CD14-positive monocyte (primary cell): ENCODE results near the gene PPIG. TPM values are rescaled to one million over a fixed set of nuclear protein-coding genes. Genes with fewer than 3 reads are reported as not detected.

Source experiments
- DNase-seq, 3 donors: peaks; one replicate each; pipeline ENCODE4 v3.0.0-alpha.2; 2011 to 2022
- H2AFZ ChIP-seq: 2 replicates; pipeline ENCODE4 v1.6.0; 2012; ENCODE audit warnings: mild to moderate bottlenecking, low read depth, low read length, inconsistent platforms; ENCODE audit not compliant: insufficient read depth, poor library complexity, severe bottlenecking
- H3K27ac ChIP-seq, 2 donors: 1 replicate in 1 of 2; 2 replicates in 1 of 2; pipeline ENCODE4 v1.5.1; 2012 to 2013; ENCODE audit warnings: low read length in 2 of 2, control low read depth in 1 of 2, inconsistent platforms in 1 of 2, low read depth in 1 of 2, mild to moderate bottlenecking in 1 of 2
- H3K27me3 ChIP-seq, 2 donors: one replicate each; pipeline versions ENCODE4 v1.6.0 to v1.6.1; 2011 to 2013; ENCODE audit warnings: low read length in 2 of 2; ENCODE audit not compliant: control insufficient read depth in 2 of 2, insufficient read depth in 2 of 2
- H3K36me3 ChIP-seq, 2 donors: replicated peaks in 1 of 2; 1 replicate in 1 of 2; 2 replicates in 1 of 2; pipeline versions ENCODE4 v1.5.1 to v1.6.1; 2012 to 2013; ENCODE audit warnings: low read length in 2 of 2, control low read depth in 1 of 2, inconsistent platforms in 1 of 2, mild to moderate bottlenecking in 1 of 2; ENCODE audit not compliant: insufficient read depth in 2 of 2, control insufficient read depth in 1 of 2
- H3K4me1 ChIP-seq, 2 donors: 1 replicate in 1 of 2; 2 replicates in 1 of 2; pipeline versions ENCODE4 v1.5.1 to v1.6.1; 2012 to 2013; ENCODE audit warnings: low read length in 2 of 2, control low read depth in 1 of 2, inconsistent platforms in 1 of 2, mild to moderate bottlenecking in 1 of 2, moderate library complexity in 1 of 2; ENCODE audit not compliant: insufficient read depth in 2 of 2, control insufficient read depth in 1 of 2
- H3K4me2 ChIP-seq: replicated peaks from 2 replicates; pipeline ENCODE3; 2012; ENCODE audit warnings: low read length, moderate library complexity, mild to moderate bottlenecking; ENCODE audit not compliant: poor library complexity, severe bottlenecking; ENCODE audit errors: extremely low read depth
- H3K4me3 ChIP-seq, 3 experiments: fragments of 200-600 bp in 1 of 3; sonication (generic) in 1 of 3; replicated peaks in 1 of 3; 1 replicate in 2 of 3; 2 replicates in 1 of 3; pipeline ENCODE4 v1.5.1; 2011 to 2013; ENCODE audit warnings: low read length in 3 of 3, mild to moderate bottlenecking in 3 of 3, control low read depth in 2 of 3, low read depth in 2 of 3, inconsistent platforms in 1 of 3, moderate library complexity in 1 of 3
- H3K79me2 ChIP-seq: 2 replicates; pipeline ENCODE4 v1.6.0; 2012; ENCODE audit warnings: mild to moderate bottlenecking, control low read depth, inconsistent platforms, low read length, moderate library complexity; ENCODE audit not compliant: insufficient read depth
- H3K9ac ChIP-seq: 2 replicates; pipeline ENCODE4 v1.6.0; 2017; ENCODE audit warnings: low read length, mild to moderate bottlenecking; ENCODE audit not compliant: insufficient read depth, poor library complexity, severe bottlenecking
- H3K9me3 ChIP-seq, 2 donors: replicated peaks in 1 of 2; 1 replicate in 1 of 2; 2 replicates in 1 of 2; pipeline versions ENCODE4 v1.5.1 to v1.6.1; 2012 to 2013; ENCODE audit warnings: low read length in 2 of 2, control low read depth in 1 of 2; ENCODE audit not compliant: control insufficient read depth in 1 of 2, insufficient read depth in 1 of 2
- H4K20me1 ChIP-seq: 2 replicates; pipeline ENCODE4 v1.6.0; 2012; ENCODE audit warnings: mild to moderate bottlenecking, low read length, control low read depth, moderate library complexity; ENCODE audit not compliant: insufficient read depth
- H3K27ac Mint-ChIP-seq, 7 donors: one replicate each; pipeline ENCODE4 v1.8.0; 2020; ENCODE audit warnings: mild to moderate bottlenecking in 7 of 7, mixed read lengths in 7 of 7, moderate library complexity in 6 of 7, inconsistent platforms in 2 of 7
- H3K27me3 Mint-ChIP-seq, 3 donors: one replicate each; pipeline ENCODE4 v1.8.0; 2021 to 2022; ENCODE audit warnings: low read depth in 3 of 3, mild to moderate bottlenecking in 3 of 3, mixed read lengths in 3 of 3, moderate library complexity in 3 of 3, inconsistent platforms in 1 of 3
- H3K36me3 Mint-ChIP-seq, 2 donors: one replicate each; pipeline ENCODE4 v1.8.0; 2020; ENCODE audit warnings: mixed read lengths in 2 of 2, inconsistent platforms in 1 of 2, mild to moderate bottlenecking in 1 of 2
- H3K4me1 Mint-ChIP-seq: one replicate; pipeline ENCODE4 v1.8.0; 2020; ENCODE audit warnings: mild to moderate bottlenecking, mixed read lengths
- H3K4me3 Mint-ChIP-seq, 2 donors: one replicate each; pipeline ENCODE4 v1.8.0; 2020; ENCODE audit warnings: mild to moderate bottlenecking in 2 of 2, mixed read lengths in 2 of 2, moderate library complexity in 1 of 2
- H3K9me3 Mint-ChIP-seq, 7 donors: one replicate each; pipeline ENCODE4 v1.8.0; 2020 to 2022; ENCODE audit warnings: mixed read lengths in 7 of 7, mild to moderate bottlenecking in 6 of 7, moderate library complexity in 6 of 7, inconsistent platforms in 2 of 7
- WGBS: methylation state at CpG from one replicate; pipeline ENCODE4 v1.1.5; 2013; ENCODE audit warnings: missing lambda C conversion rate; ENCODE audit not compliant: insufficient coverage; 5-methylcytosine and 5-hydroxymethylcytosine counted together
- intact Hi-C, 2 donors: fragments of 100-400 bp; cut with micrococcal nuclease; formaldehyde crosslinking; loops; one replicate each; pipeline versions ENCODE4 v1.15.0 to v1.15.1; 2023
- polyA plus RNA-seq, 3 donors: library from polyadenylated mRNA; depleted of rRNA in 1 of 3; unstranded in 2 of 3; stranded (reverse) in 1 of 3; fragments of 300-500 nt in 2 of 3; fragments of >200 nt in 1 of 3; fragmentation: Illumina TruSeq in 2 of 3; gene quantifications; 1 replicate in 2 of 3; 2 replicates in 1 of 3; pipeline ENCODE4 v1.2.3, GENCODE V29; 2012 to 2021
- TF ChIP-seq, protein P1 (sequence below): fragments of 200-600 bp; IDR thresholded peaks from one replicate; pipeline ENCODE4 v1.8.0; 2022; ENCODE audit warnings: antibody characterized with exemption, mild to moderate bottlenecking

Gene PPIG
- polyA plus RNA-seq, 3 donors, result 21.0 to 34.4 (median 21.3) TPM

- no peak overlapping the region for H3K4me3 Mint-ChIP-seq
Measured at GRCh38 chr2:169583518-169583917, 633 bp upstream of the PPIG start.

GRCh38 chr2:169585673-169586072, 1.5 kb downstream of the PPIG start:
- H3K36me3 ChIP-seq, result peaks cover 0 to 4% of the 10 kb centered on the region in 2 donors
- TF ChIP-seq, protein P1, sequence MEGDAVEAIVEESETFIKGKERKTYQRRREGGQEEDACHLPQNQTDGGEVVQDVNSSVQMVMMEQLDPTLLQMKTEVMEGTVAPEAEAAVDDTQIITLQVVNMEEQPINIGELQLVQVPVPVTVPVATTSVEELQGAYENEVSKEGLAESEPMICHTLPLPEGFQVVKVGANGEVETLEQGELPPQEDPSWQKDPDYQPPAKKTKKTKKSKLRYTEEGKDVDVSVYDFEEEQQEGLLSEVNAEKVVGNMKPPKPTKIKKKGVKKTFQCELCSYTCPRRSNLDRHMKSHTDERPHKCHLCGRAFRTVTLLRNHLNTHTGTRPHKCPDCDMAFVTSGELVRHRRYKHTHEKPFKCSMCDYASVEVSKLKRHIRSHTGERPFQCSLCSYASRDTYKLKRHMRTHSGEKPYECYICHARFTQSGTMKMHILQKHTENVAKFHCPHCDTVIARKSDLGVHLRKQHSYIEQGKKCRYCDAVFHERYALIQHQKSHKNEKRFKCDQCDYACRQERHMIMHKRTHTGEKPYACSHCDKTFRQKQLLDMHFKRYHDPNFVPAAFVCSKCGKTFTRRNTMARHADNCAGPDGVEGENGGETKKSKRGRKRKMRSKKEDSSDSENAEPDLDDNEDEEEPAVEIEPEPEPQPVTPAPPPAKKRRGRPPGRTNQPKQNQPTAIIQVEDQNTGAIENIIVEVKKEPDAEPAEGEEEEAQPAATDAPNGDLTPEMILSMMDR, result no peak
- H3K36me3 Mint-ChIP-seq, result peaks cover 2 to 3% of the 10 kb centered on the region in 2 donors
- peaks cover 33% of the 10 kb centered on the region for H4K20me1 ChIP-seq
- H3K27ac Mint-ChIP-seq, result peak overlapping the region; percentile 99 to 100 (median 100)
- 32% methylated on average over 2 of the region's 7 CpGs for WGBS
- no peak for DNase-seq
- H3K4me2 ChIP-seq, result peak overlapping the region; percentile 76
- peaks cover 41% of the 10 kb centered on the region for H3K4me1 Mint-ChIP-seq
- intact Hi-C loops, result loop anchor here (10.0 kb wide), 2 partner anchors 109 to 239 kb away; partner anchors contain the start of genes CFAP210 (in 2 of the 2), PHOSPHO2 (in 2 of the 2), METTL5 (in 1 of the 2) and UBR3 (in 1 of the 2)
- H3K27me3 Mint-ChIP-seq, result no peaks in the 10 kb centered on the region
- H3K4me1 ChIP-seq, result peaks cover 31 to 36% of the 10 kb centered on the region in 2 donors
- H3K4me3 ChIP-seq, result peak overlapping the region; percentile 59 to 100 (median 92)
- peaks cover 60% of the 10 kb centered on the region for H3K79me2 ChIP-seq
- peak overlapping the region; percentile 81 for H2AFZ ChIP-seq
- peaks cover 0 to 9% (median 0%) of the 10 kb centered on the region in 7 donors for H3K9me3 Mint-ChIP-seq
- peak overlapping the region; percentile 98 to 99 for H3K4me3 Mint-ChIP-seq
- no peaks in the 10 kb centered on the region for H3K27me3 ChIP-seq
- H3K9ac ChIP-seq, result peak overlapping the region; percentile 92
- peak overlapping the region; percentile 96 for H3K27ac ChIP-seq
- H3K9me3 ChIP-seq, result peaks cover 0 to 2% of the 10 kb centered on the region in 2 donors

More at GRCh38 chr2:169583518-169583917, 633 bp upstream of the PPIG start:
- no peak for DNase-seq
- peak overlapping the region; percentile 41 to 100 (median 99) for H3K27ac Mint-ChIP-seq
- peaks cover 22% of the 10 kb centered on the region for H3K4me1 Mint-ChIP-seq
- intact Hi-C loops, result loop anchor here (10.0 kb wide), 2 partner anchors 111 to 241 kb away; partner anchors contain the start of genes CFAP210 (in 2 of the 2), PHOSPHO2 (in 2 of the 2), METTL5 (in 1 of the 2) and UBR3 (in 1 of the 2)
- H3K9me3 Mint-ChIP-seq, result peaks cover 0 to 7% (median 0%) of the 10 kb centered on the region in 7 donors
- H3K4me2 ChIP-seq, result no peak overlapping the region
- no peaks in the 10 kb centered on the region for H3K27me3 ChIP-seq
- H4K20me1 ChIP-seq, result peaks cover 11% of the 10 kb centered on the region
- peaks cover 39% of the 10 kb centered on the region for H3K79me2 ChIP-seq
- no peak overlapping the region for H2AFZ ChIP-seq
- peaks cover 0 to 2% of the 10 kb centered on the region in 2 donors for H3K9me3 ChIP-seq
- no peak overlapping the region for H3K9ac ChIP-seq
- H3K27me3 Mint-ChIP-seq, result peaks cover 0 to 4% (median 2%) of the 10 kb centered on the region in 3 donors
- no peak overlapping the region for H3K4me3 ChIP-seq
- no CpG with 5 or more reads among the region's 5 CpGs for WGBS
- H3K36me3 Mint-ChIP-seq, result peaks cover 2 to 3% of the 10 kb centered on the region in 2 donors
- peaks cover 0 to 4% of the 10 kb centered on the region in 2 donors for H3K36me3 ChIP-seq
- H3K4me1 ChIP-seq, result peaks cover 19 to 20% of the 10 kb centered on the region in 2 donors
- TF ChIP-seq, protein P1, result no peak
- peak overlapping the region in 1 of 2 donors; percentile 96 for H3K27ac ChIP-seq
